T follicular helper cell (primary cell): ENCODE measurements around the gene GKN1.
"Not testable (repeated sequence)": the region's sequence is repeated elsewhere in the genome, so short reads cannot be mapped to it uniquely, and the experiment has no call there.

Experiments
- DNase-seq: peaks from one replicate; pipeline ENCODE4 v3.0.0-alpha.2; 2020; ENCODE audit warnings: low read depth
- total RNA-seq, 2 experiments: gene quantifications; one replicate each; lab custom pipeline; 2026; lab: John Stamatoyannopoulos, UW

Gene GKN1, protein sequence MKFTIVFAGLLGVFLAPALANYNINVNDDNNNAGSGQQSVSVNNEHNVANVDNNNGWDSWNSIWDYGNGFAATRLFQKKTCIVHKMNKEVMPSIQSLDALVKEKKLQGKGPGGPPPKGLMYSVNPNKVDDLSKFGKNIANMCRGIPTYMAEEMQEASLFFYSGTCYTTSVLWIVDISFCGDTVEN
- total RNA-seq: 0 reads per million in 2 experiments

GRCh38 chr2:68974251-68974650 is at the start of gene GKN1:
GKN1 (plus strand) TSS chr2:68974636; CDS start chr2:68974678, 42 bp downstream.
- DNase-seq: no peak

DNA sequence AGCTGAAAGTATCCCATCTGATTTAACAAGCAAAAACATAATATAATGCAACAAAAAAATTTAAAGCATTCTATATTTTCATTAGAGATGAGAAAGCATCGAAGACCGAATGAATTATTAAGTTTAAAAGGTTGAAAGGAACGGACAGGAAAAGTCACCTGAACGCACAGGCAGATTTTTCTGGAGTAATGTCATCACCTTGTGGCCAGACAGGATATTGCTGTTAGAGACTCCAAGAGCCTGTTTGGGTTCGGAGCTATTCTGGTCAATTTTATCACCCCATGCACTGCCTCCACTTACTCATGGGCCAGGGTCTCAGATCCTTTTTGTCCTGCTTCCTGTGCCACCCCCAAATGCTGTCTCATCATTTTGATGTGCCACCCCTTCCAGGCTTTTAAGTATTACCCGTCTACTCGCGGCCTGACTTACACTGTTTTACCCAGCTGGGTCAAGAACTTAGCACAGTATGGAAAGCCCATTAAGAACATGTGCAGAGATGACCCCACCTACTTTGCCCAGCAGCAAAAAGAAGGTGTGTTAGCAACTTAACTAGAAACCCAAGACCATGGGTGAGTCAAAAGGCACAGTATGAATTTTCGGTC is 49.0 kb upstream of the GKN1 start:
- DNase-seq: peak; percentile 46

GRCh38 chr2:68926796-68927195 is 47.6 kb upstream of the GKN1 start:
- no peak for DNase-seq

DNA sequence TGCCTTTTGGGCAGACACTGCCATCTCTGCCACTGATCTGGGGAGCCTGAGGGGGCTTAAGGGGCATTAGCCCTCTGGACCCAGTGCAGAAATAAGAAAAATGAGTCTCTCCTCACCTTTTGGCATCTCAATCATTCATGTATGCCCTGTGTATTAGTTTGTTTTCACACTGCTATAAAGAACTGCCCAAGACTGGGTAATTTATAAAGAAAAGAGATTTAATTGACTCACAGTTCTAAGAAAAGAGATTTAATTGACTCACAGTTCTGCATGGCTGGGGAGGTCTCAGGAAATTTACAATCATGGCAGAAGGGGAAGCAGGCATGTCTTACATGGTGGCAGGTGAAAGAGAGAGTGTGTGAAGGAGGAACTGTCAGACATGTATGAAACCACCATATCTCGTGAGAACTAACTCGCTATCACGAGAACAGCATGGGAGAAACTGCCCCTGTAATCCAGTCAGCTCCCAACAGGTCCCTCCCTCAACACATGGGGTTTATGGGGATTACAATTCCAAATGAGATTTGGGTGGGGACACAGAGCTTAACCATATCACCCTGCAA is 43.2 kb upstream of the GKN1 start:
- no peak for DNase-seq

- no peak for DNase-seq
Observed at GRCh38 chr2:68931799-68932198, 42.6 kb upstream of the GKN1 start.

GRCh38 chr2:68932402-68932801 is 42.0 kb upstream of the GKN1 start:
- DNase-seq: no peak

- DNase-seq: no peak
Observed at GRCh38 chr2:68934021-68934420, 40.4 kb upstream of the GKN1 start.

DNA sequence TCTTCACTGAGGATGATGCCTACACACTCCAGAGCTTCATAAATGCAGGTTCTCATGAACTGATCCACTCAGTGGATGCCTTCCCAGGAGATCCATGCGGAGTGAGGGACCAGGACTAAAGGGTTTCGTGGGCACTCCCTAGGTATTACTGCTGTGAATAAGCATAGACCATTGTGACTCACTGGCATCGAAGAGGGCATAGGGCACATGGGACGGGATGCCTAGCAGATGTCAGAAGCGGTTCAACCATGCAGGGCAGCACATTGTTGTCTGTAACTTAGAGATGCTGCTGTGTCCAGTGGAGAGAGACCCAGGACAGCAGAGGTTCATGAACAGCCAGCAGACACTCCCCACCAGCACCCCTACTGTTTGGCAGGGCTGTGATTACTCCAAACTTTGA is 39.0 kb upstream of the GKN1 start:
- no peak for DNase-seq

- DNase-seq: no peak
Observed at GRCh38 chr2:68936427-68936826, 38.0 kb upstream of the GKN1 start.

DNA sequence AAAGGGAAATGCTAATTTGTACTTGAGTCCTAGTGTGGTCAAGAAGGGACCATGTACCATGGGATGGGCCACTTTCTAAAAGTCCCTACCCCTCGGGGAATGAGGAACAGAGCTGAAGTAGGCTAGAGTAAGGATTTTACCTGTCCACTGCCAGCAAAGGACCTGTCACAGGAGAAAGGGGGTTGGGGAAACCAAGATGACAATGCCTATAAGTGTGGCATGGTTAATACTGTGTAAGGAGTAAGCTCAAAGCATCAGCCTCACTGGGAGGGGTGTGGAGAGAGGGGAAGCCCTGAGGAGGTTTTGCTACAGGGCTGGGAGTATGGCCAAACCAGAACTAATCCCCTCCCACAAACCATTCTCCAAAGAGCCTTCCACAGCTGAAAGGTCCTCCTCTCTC is 37.5 kb upstream of the GKN1 start:
- DNase-seq: no peak

DNA sequence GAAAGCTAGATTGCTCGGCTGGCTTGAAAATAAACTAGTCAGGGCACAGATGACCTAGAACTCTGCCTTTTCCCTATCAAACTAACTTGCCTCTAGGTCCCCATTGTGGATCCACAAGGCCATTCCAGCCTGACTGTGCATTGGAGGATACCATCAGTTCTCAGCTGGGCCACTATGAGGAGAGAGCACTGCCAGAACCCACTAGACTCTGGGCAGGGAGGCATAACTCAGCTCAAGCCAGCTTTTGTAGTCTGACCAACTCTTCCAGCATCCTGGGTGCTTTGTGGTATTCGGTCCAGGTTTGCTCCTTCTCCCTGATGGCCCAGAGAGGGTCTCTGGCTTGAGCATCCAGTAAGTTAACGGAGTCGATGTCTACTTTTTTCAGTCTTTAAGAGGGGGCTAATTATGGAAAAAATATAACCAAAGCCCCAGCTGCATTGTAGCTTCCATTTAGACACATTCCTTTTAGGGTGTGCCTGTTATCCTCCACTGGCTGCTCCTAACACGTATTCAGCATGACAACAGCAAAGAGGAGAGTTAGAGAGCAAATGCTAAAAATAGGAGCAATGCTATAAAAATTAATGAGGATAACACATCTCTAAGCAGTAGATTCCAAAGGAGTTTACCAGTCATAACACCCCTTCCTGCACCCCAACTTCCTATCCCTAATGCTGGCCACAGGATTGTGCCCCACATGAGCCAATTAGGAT is 36.9 kb upstream of the GKN1 start:
- no peak for DNase-seq

- DNase-seq: no peak
Observed at GRCh38 chr2:68938938-68939337, 35.5 kb upstream of the GKN1 start.

- DNase-seq: no peak
Observed at GRCh38 chr2:68939962-68940361, 34.5 kb upstream of the GKN1 start.

DNA sequence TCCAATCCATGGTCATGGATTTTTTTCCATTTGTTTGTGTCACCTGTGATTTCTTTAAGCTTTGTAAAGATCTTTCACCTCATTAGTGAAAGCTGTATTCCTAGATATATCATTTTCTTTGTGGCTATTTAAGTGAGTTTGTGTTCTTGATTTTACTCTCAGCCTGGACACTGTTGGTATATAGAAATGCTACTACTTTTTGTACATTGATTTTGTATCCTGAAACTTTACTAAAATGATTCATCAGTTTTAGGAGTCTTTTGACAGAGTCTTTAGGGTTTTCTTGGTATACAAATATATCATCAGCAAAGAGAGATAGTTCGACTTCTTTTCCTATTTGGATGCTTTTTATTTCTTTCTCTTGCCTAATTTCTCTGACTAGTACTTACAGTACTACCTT is 34.1 kb upstream of the GKN1 start:
- DNase-seq: no peak

- no peak for DNase-seq
Observed at GRCh38 chr2:68942827-68943226, 31.6 kb upstream of the GKN1 start.

- DNase-seq: peak; percentile 30
Observed at GRCh38 chr2:68943581-68944568, 30.6 kb upstream of the GKN1 start.

DNA sequence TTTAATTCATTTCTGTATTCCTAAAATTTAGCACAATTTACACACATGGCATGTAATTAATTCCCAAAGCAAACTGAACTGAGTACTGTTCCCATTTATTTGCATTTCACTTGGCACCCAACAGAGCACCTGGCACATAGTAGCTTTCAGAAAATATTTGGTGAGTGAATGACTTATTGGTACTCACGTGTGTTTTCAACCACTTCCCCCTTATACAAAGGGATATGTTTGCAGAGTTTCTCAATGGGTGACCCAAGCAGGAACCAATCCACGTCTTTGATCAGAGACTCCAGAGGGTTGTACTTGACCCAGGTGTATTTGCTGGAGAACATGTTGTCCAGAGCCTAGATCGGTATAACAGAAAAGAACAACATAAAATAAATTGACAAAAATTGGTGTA is 28.3 kb upstream of the GKN1 start:
- no peak for DNase-seq

DNA sequence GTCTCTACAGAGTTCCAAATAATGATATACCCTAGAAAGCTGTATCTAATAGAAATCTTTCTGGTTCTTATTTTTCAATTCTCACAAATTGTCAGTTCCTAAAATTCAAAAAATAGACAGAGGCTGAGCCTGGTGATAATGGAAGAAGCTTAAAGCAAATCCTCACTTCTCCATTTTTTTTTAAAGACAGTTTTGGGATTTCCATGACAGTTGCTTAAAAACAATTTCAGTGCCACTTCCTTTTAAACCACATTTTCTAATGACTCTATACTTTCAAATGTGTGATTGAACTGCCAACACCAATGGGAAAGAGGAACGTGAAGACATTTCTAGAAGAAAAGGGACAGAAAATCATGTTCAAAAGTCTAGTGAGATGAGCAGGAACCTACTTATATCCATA is 25.7 kb upstream of the GKN1 start:
- DNase-seq: no peak

GRCh38 chr2:68951899-68952298 is 22.5 kb upstream of the GKN1 start:
- no peak for DNase-seq

GRCh38 chr2:68952887-68953521 is 21.4 kb upstream of the GKN1 start, which contains the start of gene GKN2:
GKN2 (minus strand) TSS chr2:68952893; CDS start chr2:68952861, 32 bp downstream.
- DNase-seq: no peak

DNA sequence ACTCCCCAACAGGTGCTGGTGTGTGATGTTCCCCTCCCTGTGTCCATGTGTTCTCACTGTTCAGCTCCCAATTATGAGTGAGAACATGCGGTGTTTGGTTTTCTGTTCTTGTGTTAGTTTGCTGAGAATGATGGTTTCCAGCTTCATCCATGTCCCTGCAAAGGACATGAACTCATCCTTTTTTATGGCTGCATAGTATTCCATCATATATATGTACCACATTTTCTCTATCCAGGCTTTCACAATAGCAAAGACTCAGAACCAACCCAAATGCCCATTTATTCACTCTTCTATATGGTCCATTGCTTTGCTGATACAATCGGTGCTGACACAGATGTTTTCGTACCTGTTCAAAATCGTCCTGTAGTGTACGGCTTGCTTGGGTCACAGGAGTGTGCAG is 19.0 kb upstream of the GKN1 start:
- not testable (repeated sequence) for DNase-seq
